Astrocyte (in vitro differentiated cells and primary cell): ENCODE measurements around the gene ZMYND15.
"Not testable (repeated sequence)": the region's sequence is repeated elsewhere in the genome, so short reads cannot be mapped to it uniquely, and the experiment has no call there.

Experiments
- CTCF ChIP-seq: IDR thresholded peaks from 2 replicates; pipeline ENCODE4 v1.5.1; 2011; ENCODE audit warnings: low read depth, mild to moderate bottlenecking, inconsistent platforms, low read length, moderate library complexity; ENCODE audit not compliant: insufficient read depth
- EZH2 ChIP-seq: IDR thresholded peaks from 2 replicates; pipeline ENCODE4 v1.6.1; 2012; ENCODE audit warnings: mild to moderate bottlenecking, low read length, inconsistent platforms; ENCODE audit not compliant: insufficient read depth

GRCh38 chr17:4699401-4700056, 40.1 kb upstream of the ZMYND15 start:
- TF ChIP-seq CTCF, EZH2: not testable (repeated sequence)
